ENCODE data around the gene PLEKHN1.

GRCh38 chr1:1001057-1001783, 34.9 kb downstream of the PLEKHN1 start:
- TF ChIP-seq, protein P1, sequence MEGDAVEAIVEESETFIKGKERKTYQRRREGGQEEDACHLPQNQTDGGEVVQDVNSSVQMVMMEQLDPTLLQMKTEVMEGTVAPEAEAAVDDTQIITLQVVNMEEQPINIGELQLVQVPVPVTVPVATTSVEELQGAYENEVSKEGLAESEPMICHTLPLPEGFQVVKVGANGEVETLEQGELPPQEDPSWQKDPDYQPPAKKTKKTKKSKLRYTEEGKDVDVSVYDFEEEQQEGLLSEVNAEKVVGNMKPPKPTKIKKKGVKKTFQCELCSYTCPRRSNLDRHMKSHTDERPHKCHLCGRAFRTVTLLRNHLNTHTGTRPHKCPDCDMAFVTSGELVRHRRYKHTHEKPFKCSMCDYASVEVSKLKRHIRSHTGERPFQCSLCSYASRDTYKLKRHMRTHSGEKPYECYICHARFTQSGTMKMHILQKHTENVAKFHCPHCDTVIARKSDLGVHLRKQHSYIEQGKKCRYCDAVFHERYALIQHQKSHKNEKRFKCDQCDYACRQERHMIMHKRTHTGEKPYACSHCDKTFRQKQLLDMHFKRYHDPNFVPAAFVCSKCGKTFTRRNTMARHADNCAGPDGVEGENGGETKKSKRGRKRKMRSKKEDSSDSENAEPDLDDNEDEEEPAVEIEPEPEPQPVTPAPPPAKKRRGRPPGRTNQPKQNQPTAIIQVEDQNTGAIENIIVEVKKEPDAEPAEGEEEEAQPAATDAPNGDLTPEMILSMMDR (conservative IDR thresholded peaks at IDR 0.05) = no peak
- TF ChIP-seq ZFX (IDR thresholded peaks at IDR 0.05) = 0 out of 2 replicates have a peak, but pooled peaks have one; percentile 28

All from C4-2B (cell line).